HG03575 (cell line): ENCODE data around the gene GZMH.
A peak's percentile ranks its signal among the peaks of the same experiment; 100 is the strongest.
"Not testable (repeated sequence)": the region's sequence is repeated elsewhere in the genome, so short reads cannot be mapped to it uniquely, and the experiment has no call there.

Experiments used
- ATAC-seq: cut with Tn5 transposase; IDR thresholded peaks from one replicate; pipeline ENCODE4 v1.9.1; 2021; ENCODE audit not compliant: unreplicated experiment, insufficient number of reproducible peaks, low FRiP score; ENCODE audit errors: extremely low read depth

Gene GZMH

DNA sequence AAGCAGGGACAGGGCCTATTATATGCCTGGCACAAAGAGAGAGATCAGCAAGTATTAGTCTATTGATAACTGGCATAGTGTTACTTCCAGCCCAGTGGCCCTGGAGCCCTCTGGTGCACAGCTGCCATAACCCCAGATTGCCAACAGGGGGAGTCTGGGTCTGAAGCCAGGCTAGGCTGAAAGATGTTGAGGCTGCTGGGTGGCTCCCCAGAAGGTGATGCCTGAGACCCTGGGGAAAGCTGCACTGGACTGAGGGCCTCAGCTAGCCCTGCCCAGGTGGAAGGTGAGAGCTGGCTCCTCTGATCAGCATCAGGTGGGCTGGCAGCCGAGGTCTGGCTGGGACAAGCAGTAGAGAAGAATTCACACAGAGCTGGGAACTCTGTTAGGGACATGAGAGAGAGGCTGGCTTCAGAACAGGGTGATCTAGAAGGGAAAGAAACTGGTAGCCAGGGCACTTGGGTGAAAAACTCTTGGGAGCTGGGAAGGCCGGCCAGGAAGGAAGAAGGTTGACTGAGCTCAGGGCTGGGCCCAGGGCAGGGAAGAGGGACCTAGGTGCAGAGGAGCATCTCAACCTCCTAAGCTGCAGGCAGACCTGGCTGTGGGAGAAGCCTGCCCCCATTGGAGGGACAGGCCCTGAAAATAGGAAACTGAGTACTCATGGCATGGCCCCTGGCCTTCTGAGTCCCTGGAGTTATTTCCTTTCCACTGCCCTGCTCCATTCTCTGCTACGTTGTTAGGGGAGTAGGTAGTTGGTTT lies 3.9 kb downstream of the GZMH start:
- peak; percentile 79 for ATAC-seq

DNA sequence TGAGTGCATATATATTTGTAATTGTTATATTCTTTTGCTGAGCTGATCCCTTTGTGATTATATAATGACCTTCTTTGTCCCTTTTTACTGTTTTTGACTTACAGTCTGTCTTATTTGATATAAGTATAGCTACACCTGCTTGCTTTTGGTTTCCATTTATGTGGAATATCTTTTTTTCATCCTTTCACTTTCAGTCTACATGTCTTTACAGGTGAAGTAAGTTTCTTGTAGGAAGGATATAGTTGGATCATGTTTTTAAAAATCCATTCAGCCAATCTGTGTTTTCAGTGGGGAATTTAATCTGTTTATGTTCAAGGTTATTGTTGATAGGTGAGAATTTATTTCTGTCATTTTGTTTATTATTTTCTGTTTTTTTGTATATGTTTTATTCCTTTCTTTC lies 12.1 kb downstream of the GZMH start:
- ATAC-seq, result no peak

DNA sequence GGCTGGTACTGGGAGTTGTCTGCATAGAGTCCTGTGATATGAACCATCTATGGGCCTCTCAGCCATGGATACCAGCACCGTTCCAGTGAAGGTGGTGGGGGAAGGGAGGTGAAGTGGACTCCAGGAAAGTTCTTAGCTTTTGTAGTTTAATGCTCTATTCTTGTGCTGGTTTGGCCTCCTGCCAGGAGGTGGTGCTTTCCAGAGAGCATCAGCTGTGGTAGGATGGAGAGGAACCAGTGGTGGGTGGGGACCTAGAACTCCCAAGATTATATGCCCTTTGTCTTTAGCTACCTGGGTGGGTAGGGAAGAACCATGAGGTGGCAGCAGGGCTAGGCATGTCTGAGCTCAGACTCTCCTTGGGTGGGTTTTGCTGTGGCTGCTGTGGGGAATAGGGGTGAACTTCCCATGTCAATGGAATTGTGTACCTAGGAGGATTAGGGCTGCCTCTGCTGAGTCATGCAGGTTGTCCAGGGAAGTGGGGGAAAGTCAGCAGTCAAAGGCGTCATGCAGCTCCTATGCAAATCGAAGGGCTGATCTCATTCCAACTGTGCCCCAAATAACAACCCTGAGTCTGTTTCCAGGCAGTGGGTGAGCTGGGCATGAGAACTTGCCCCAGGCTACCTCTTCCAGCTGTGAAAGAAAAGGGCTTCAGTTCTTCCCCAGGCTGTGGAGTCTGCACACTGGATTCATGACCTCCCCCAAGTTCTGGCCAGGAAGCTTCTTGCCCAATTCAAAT lies 14.2 kb downstream of the GZMH start:
- no peak for ATAC-seq

DNA sequence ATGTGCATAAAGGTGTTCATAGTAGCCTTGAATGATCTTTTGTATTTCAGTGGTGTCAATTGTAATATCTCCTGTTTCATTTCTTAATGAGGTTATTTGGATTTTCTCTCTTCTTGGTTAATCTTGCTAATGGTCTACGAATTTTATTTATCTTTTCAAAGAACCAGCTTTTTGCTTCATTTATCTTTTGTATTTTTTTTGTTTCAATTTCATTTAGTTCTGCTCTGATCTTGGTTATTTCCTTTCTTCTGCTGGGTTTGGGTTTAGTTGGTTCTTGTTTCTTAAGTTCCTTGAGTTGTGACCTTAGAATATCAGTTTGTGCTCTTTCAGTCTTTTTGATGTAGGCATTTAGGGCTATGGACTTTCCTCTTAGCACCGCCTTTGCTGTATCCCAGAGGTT lies 18.5 kb downstream of the GZMH start:
- not testable (repeated sequence) for ATAC-seq

DNA sequence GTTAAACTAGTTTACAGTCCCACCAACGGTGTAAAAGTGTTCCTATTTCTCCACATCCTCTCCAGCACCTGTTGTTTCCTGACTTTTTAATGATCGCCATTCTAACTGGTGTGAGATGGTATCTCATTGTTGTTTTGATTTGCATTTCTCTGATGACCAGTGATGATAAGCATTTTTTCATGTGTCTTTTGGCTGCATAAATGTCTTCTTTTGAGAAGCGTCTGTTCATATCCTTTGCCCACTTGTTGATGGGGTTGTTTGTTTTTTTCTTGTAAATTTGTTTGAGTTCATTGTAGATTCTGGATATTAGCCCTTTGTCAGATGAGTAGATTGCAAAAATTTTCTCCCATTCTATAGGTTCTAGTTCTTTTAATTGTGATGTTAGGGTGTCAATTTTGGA lies 25.1 kb downstream of the GZMH start:
- not testable (repeated sequence) for ATAC-seq

DNA sequence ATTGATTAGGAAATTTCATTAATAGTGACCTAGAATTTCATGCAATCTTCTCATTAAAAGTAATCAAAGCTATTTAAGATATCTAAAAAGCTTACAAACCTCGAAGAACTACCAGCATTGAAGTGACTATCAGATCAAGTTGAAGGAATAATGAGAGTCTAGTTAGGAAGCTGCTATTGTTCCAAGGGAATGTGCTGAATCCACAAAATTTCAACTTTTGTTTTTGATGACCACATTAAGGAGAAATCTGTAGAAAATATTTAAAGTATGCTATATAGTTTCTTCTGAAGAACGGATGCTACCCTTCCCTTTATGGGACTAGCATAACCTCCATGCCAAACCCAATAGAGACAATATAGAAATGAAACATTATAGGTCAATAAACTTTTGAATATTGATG lies 30.9 kb downstream of the GZMH start:
- no peak for ATAC-seq

DNA sequence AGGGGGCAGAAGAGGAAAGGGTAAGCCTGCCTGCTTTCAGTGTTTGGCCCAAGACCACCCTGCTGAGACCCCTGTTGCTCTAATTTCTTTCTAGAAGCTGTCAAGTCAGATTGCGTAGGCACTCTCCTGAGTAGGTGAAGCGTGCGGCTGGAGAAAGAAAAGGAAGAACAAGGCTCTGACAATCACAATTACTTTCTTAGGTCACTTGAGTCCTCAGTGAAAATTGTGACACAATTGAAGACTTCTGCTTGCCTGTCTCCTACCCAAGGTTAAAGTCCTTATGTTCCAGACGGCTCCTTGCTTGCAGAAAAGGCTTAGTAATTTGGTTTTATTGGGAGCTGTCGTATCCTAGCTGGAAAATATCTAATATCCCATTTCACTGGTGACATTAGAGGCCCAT lies 32.7 kb downstream of the GZMH start:
- ATAC-seq, result no peak

DNA sequence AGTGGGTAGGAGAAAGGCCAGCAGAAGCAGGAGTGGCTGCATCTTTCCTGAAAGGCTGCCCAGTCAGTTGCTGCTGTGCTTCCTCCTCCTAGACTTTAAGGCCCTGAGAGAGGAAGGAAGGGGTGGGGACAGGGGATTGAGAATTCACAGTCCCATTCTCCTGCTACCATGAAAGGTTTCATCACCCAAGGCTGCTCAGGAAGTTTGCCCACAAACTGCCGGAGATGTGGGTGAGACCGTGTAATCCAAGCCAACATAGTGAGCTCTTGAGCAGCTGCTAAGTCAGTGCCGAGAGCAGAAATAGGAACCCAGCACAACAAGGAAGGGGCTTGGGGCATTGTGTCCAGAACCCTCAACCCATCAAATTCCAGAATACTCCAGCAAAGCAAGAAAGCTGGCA lies 33.3 kb downstream of the GZMH start, which contains the start of gene CTSG:
Gene CTSG, minus strand, starts transcription at position 69 of the 400 bp plus-strand sequence. Its CDS starts 27 bp downstream, at position 42.
- ATAC-seq, result no peak

DNA sequence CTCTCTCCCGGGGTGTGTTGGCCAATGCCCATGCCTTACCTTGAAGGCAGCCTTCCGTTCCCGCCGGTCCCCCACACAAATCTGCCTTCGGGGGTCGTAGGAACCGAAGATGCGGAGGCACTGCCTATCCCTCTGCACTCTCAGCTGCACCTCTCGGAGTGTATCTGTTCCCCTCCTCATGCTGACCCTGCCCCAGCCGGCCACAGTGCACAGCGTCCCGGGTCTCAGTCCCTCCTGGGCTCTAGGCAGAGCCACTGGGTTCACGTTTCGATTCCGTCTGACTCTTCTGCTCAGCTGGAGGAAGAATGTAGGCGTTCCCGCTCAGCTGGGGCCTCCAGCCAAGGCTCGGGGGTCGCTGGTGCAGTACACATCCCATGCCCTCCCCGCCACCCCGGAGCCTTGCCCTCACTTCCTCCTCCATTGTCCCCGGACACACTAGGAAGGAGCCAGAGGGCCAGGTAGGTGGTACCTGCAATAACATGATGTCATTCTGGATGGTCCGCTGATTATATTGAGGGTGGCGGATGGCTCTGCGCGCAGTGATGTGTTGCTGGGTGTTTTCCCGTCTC lies 35.2 kb downstream of the GZMH start:
- ATAC-seq, result no peak

DNA sequence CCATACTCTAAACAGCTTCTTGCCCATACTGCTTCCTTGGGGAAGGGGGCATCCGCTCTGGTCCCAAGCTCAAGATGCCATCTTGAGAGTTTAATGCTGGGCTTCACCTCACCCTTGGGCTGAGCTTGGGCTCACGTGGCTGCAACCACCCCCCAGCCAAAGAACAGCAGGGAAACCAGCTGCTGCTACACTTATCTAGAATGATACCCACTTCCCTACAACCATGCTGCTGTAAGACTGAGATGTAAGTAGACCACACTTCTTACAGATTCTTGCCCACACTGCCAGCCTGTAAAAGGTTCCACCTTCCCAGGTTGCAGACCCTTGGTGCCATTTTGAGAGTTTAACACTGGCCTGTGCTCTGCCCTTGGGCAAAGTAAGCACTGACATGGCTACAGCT lies 43.2 kb downstream of the GZMH start:
- ATAC-seq, result no peak

DNA sequence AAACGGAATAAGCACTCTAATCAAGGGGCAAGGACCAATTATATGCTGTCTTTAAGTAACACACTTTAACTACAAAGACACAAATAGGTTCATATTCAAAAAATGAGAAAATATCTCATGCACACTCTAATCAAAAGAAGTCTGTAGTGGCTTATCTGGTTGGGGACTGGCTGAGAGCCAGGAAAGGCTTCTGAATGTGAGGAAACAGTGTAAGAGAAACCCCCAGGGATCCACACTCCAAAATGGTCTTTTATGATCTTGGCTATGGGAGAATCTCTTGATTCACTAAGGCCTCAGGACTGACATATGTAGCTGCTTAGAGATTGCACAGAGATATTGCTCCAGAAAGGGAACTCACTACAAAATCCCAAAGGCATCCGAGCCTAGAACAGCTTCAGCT lies 43.7 kb downstream of the GZMH start:
- ATAC-seq, result no peak

DNA sequence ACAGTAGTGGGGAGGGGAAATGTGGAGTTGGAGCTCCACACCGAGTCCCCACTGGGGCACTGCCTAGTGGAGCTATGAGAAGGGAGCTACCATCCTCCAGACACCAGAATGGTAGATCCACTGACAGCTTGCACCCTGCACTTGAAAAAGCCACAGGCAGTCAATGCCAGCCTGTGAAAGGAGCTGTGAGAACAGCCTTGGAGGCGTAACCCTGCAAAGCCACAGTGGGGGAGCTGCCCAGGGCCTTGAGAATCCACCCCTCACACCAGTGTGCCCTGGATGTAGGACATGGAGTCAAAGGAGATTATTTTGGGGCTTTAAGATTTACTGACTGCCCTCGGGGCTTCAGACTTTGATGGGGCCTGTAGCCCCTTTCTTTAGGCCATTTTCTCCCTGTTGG lies 46.0 kb downstream of the GZMH start:
- no peak for ATAC-seq

DNA sequence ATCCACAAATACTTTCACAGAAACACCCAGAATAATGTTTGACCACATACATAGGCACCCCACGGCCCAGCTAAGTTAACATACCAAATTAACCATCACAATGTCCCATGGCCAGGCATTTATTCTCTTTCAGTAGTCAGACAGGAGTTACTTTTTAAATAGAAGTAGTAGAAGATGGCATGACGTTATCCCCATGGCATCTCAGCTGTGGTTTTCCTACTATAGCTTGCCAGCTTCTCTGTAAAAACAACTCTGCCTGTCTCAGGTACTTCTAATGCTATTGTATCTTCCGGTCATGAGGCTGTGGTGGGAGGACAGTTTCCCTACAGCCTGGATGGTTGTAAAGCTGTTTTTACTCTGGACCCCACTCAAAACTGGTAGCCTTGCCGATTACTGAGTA lies 52.7 kb downstream of the GZMH start:
- no peak for ATAC-seq
